Measurements from ENCODE around the gene CCDC30.

CCDC30 gene

DNA sequence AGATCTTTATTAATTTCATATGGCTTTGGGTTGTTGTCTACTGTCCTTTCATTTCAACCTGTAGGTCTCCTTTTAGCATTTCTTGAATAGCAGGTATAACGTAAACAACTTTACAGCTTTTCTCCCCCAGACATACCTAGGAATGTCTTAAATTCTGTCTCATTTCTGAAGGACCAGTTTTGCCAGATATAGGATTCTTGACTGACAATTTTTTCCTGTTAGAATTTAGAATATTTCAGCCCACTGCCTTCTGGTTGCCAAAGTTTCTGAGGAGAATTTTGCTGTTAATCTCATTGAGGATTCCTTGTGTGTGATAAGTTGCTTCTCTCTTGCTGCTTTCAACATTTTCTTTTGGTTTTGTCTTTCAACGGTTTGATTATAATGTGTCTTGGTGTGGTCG lies 60.1 kb downstream of the CCDC30 start:
- Histone ChIP-seq H3K9me3 (ENCODE audit: insufficient read depth, low read length) (peaks cover 23% of the 10 kb centered on the region), H3K4me1 (ENCODE audit: insufficient read depth, insufficient read length) (peaks cover 2% of the 10 kb centered on the region), H3K36me3 (ENCODE audit: insufficient read depth, insufficient read length, low read length) (no peaks in the 10 kb centered on the region), H3K9ac (ENCODE audit: insufficient read length, low read depth) (no peak overlapping the region), H3K4me3 (ENCODE audit: insufficient read length, low read depth) (no peak overlapping the region), H3K27me3 (ENCODE audit: insufficient read depth, insufficient read length) (no peaks in the 10 kb centered on the region)
- TF ChIP-seq YY1 (IDR thresholded peaks at IDR 0.05; ENCODE audit: insufficient read depth, insufficient read length) (no peak), ZNF274 (IDR thresholded peaks at IDR 0.05; ENCODE audit: low read depth, low read length) (no peak), SUZ12 (IDR thresholded peaks at IDR 0.05; ENCODE audit: extremely low read depth, insufficient read depth, insufficient read length) (no peak)
- no peak for DNase-seq (ENCODE audit: low read depth, low spot score)

- no peak overlapping the region for H3K4me3 ChIP-seq (ENCODE audit: insufficient read length, low read depth)
- no peak overlapping the region for H3K9ac ChIP-seq (ENCODE audit: insufficient read length, low read depth)
- no peaks in the 10 kb centered on the region for H3K36me3 ChIP-seq (ENCODE audit: insufficient read depth, insufficient read length, low read length)
- H3K4me1 ChIP-seq (ENCODE audit: insufficient read depth, insufficient read length) = peaks cover 2% of the 10 kb centered on the region
- H3K27me3 ChIP-seq (ENCODE audit: insufficient read depth, insufficient read length) = no peaks in the 10 kb centered on the region
- TF ChIP-seq YY1 (IDR thresholded peaks at IDR 0.05; ENCODE audit: insufficient read depth, insufficient read length) = no peak
- no peak for TF ChIP-seq ZNF274 (IDR thresholded peaks at IDR 0.05; ENCODE audit: low read depth, low read length)
- TF ChIP-seq SUZ12 (IDR thresholded peaks at IDR 0.05; ENCODE audit: extremely low read depth, insufficient read depth, insufficient read length) = no peak
- peaks cover 12% of the 10 kb centered on the region; the same call in 1 of the 2 replicates for H3K9me3 ChIP-seq (ENCODE audit: insufficient read depth, low read length)
- DNase-seq (ENCODE audit: low read depth, low spot score) = no peak
Observed at GRCh38 chr1:42524330-42524729, 61.2 kb downstream of the CCDC30 start.

GRCh38 chr1:42529724-42530181 lies 66.7 kb downstream of the CCDC30 start:
- Histone ChIP-seq H3K4me1 (ENCODE audit: insufficient read depth, insufficient read length) (no peaks in the 10 kb centered on the region), H3K27me3 (ENCODE audit: insufficient read depth, insufficient read length) (no peaks in the 10 kb centered on the region), H3K9me3 (ENCODE audit: insufficient read depth, low read length) (no peaks in the 10 kb centered on the region), H3K36me3 (ENCODE audit: insufficient read depth, insufficient read length, low read length) (no peaks in the 10 kb centered on the region), H3K4me3 (ENCODE audit: insufficient read length, low read depth) (no peak overlapping the region), H3K9ac (ENCODE audit: insufficient read length, low read depth) (no peak overlapping the region)
- DNase-seq (ENCODE audit: low read depth, low spot score) = no peak
- no peak for TF ChIP-seq SUZ12 (IDR thresholded peaks at IDR 0.05; ENCODE audit: extremely low read depth, insufficient read depth, insufficient read length)

DNA sequence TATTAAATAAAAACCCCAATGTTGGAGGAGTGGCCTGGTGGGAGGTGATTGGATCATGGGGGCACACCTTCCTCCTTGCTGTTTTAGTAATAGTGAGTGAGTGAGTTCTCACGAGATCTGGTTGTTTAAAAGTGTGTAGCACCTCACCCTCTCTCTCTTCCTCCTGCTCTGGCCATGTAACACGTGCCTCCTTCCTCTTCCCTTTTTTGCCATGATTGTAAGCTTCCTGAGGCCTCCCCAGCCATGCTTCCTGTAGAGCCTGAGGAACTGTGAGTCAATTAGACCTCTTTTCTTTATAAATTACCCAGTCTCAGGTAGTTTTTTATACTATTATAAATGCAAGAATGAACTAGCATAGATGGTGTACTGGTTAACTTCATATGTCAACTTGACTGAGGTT lies 68.0 kb downstream of the CCDC30 start:
- no peak for DNase-seq (ENCODE audit: low read depth, low spot score)
- H3K36me3 ChIP-seq (ENCODE audit: insufficient read depth, insufficient read length, low read length) = no peaks in the 10 kb centered on the region
- no peak overlapping the region for H3K4me3 ChIP-seq (ENCODE audit: insufficient read length, low read depth)
- TF ChIP-seq ZNF274 (IDR thresholded peaks at IDR 0.05; ENCODE audit: low read depth, low read length) = no peak
- no peak for TF ChIP-seq SUZ12 (IDR thresholded peaks at IDR 0.05; ENCODE audit: extremely low read depth, insufficient read depth, insufficient read length)
- no peak for TF ChIP-seq YY1 (IDR thresholded peaks at IDR 0.05; ENCODE audit: insufficient read depth, insufficient read length)
- H3K9me3 ChIP-seq (ENCODE audit: insufficient read depth, low read length) = no peaks in the 10 kb centered on the region
- H3K4me1 ChIP-seq (ENCODE audit: insufficient read depth, insufficient read length) = no peaks in the 10 kb centered on the region
- no peaks in the 10 kb centered on the region for H3K27me3 ChIP-seq (ENCODE audit: insufficient read depth, insufficient read length)
- no peak overlapping the region for H3K9ac ChIP-seq (ENCODE audit: insufficient read length, low read depth)

DNA sequence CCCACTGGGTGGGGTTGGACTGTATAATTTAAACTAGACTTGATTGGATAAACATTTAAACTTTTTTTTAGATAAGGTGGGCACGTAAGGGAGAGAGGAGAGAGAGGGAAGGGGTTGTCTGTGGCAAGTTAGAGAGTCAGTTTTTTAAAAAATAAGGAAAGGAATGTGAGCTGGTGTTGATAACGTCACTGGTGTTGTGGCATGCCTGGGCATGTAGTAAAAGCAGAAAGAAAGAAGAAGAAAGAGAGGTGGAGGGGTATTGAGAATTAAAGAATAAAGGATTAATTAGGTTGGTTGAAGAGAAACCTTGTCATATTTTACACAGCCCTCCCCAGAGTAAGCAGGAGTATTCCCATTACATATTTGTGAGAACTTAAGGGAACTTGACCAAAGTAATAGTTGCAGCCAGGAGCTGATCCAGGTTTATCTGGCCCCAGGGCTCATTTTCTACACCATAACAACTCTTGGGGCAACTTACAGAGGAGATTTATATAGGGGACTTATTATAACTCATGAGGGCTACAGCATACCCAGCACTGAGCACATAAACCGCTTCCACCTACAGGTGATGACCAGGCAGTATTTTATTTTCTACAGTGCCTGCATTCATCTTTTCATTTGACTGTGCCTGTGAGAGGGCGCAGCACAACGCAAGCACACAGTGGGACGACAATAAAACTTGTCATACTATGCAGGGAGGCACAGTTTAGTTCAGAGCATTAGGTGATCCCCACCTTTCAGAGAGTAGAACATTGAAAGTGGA lies 70.2 kb downstream of the CCDC30 start:
- H3K36me3 ChIP-seq (ENCODE audit: insufficient read depth, insufficient read length, low read length) = no peaks in the 10 kb centered on the region
- no peak overlapping the region for H3K4me3 ChIP-seq (ENCODE audit: insufficient read length, low read depth)
- no peak for TF ChIP-seq SUZ12 (IDR thresholded peaks at IDR 0.05; ENCODE audit: extremely low read depth, insufficient read depth, insufficient read length)
- no peak for TF ChIP-seq ZNF274 (IDR thresholded peaks at IDR 0.05; ENCODE audit: low read depth, low read length)
- no peak for TF ChIP-seq YY1 (IDR thresholded peaks at IDR 0.05; ENCODE audit: insufficient read depth, insufficient read length)
- no peaks in the 10 kb centered on the region for H3K27me3 ChIP-seq (ENCODE audit: insufficient read depth, insufficient read length)
- H3K9ac ChIP-seq (ENCODE audit: insufficient read length, low read depth) = no peak overlapping the region
- DNase-seq (ENCODE audit: low read depth, low spot score) = no peak
- no peaks in the 10 kb centered on the region; the same call in 1 of the 2 replicates for H3K9me3 ChIP-seq (ENCODE audit: insufficient read depth, low read length)
- no peaks in the 10 kb centered on the region for H3K4me1 ChIP-seq (ENCODE audit: insufficient read depth, insufficient read length)

- Histone ChIP-seq H3K9ac (ENCODE audit: insufficient read length, low read depth) (no peak overlapping the region), H3K36me3 (ENCODE audit: insufficient read depth, insufficient read length, low read length) (no peaks in the 10 kb centered on the region), H3K27me3 (ENCODE audit: insufficient read depth, insufficient read length) (no peaks in the 10 kb centered on the region), H3K4me1 (ENCODE audit: insufficient read depth, insufficient read length) (no peaks in the 10 kb centered on the region), H3K9me3 (ENCODE audit: insufficient read depth, low read length) (no peaks in the 10 kb centered on the region; the same call in 1 of the 2 replicates), H3K4me3 (ENCODE audit: insufficient read length, low read depth) (no peak overlapping the region)
- DNase-seq (ENCODE audit: low read depth, low spot score) = no peak
- TF ChIP-seq SUZ12 (IDR thresholded peaks at IDR 0.05; ENCODE audit: extremely low read depth, insufficient read depth, insufficient read length) = no peak
- TF ChIP-seq ZNF274 (IDR thresholded peaks at IDR 0.05; ENCODE audit: low read depth, low read length) = no peak
- no peak for TF ChIP-seq YY1 (IDR thresholded peaks at IDR 0.05; ENCODE audit: insufficient read depth, insufficient read length)
Observed at GRCh38 chr1:42541104-42541503, 78.0 kb downstream of the CCDC30 start.

DNA sequence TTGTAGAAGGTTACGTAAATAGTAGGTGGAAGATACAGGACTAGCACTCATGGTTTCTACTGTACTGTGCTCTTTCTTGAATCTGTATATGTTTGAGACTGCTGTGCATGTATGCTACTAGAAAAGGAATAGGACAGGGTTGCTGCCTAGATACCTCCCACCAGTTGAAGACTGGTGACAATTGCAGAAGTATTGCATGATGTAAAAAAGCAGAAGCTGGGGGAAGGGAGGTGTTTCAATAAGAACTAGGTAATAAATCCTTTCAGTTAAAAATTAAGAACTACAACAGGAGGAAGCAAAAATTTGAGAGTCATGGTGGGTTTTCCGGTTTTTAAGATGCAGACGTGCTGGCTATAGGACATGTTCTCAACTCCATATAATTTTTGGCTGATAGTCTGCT lies 88.1 kb downstream of the CCDC30 start:
- Histone ChIP-seq H3K9ac (ENCODE audit: insufficient read length, low read depth) (no peak overlapping the region), H3K27me3 (ENCODE audit: insufficient read depth, insufficient read length) (no peaks in the 10 kb centered on the region), H3K36me3 (ENCODE audit: insufficient read depth, insufficient read length, low read length) (no peaks in the 10 kb centered on the region), H3K4me3 (ENCODE audit: insufficient read length, low read depth) (no peak overlapping the region), H3K9me3 (ENCODE audit: insufficient read depth, low read length) (no peaks in the 10 kb centered on the region), H3K4me1 (ENCODE audit: insufficient read depth, insufficient read length) (no peaks in the 10 kb centered on the region)
- no peak for DNase-seq (ENCODE audit: low read depth, low spot score)
- TF ChIP-seq YY1 (IDR thresholded peaks at IDR 0.05; ENCODE audit: insufficient read depth, insufficient read length) = no peak
- TF ChIP-seq SUZ12 (IDR thresholded peaks at IDR 0.05; ENCODE audit: extremely low read depth, insufficient read depth, insufficient read length) = no peak
- no peak for TF ChIP-seq ZNF274 (IDR thresholded peaks at IDR 0.05; ENCODE audit: low read depth, low read length)

Measured in NT2/D1 (cell line).